H1 (cell line): ENCODE results near the gene CRHR1. TPM values are rescaled to one million over a fixed set of nuclear protein-coding genes. Genes with fewer than 3 reads are reported as not detected.

ENCODE experiments used
- PHF8 ChIP-seq: fragments of 200-600 bp; sonication (generic); conservative IDR thresholded peaks from 2 replicates; pipeline ENCODE4 v1.7.1; 2012; ENCODE audit warnings: low read depth, mild to moderate bottlenecking, inconsistent platforms, low read length, moderate library complexity
- RFX5 ChIP-seq: IDR thresholded peaks from 2 replicates; pipeline ENCODE4 v1.6.1; 2011; ENCODE audit warnings: low read depth, low read length, improper control_type of control experiment, borderline replicate concordance
- SIRT6 ChIP-seq: IDR thresholded peaks from one replicate; pipeline ENCODE4 v1.7.1; 2012; ENCODE audit warnings: low read length, inconsistent platforms
- TBP ChIP-seq: IDR thresholded peaks from 2 replicates; pipeline ENCODE4 v1.6.1; 2011; ENCODE audit warnings: low read depth, low read length, improper control_type of control experiment
- ZNF274 ChIP-seq: IDR thresholded peaks from 2 replicates; pipeline ENCODE4 v1.7.0; 2012; ENCODE audit warnings: low read length, borderline replicate concordance; ENCODE audit errors: extremely low read depth
- polyA plus RNA-seq, 7 experiments: library from polyadenylated mRNA; depleted of rRNA in 3 of 7; stranded (reverse) in 5 of 7; unstranded in 2 of 7; fragments of >200 nt in 5 of 7; fragments of 200-250 nt in 2 of 7; gene quantifications; 1 replicate in 5 of 7; 2 replicates in 1 of 7; 4 replicates in 1 of 7; pipeline versions ENCODE4 v1.2.1 to v1.2.3, GENCODE V29; 2011 to 2013; ENCODE audit warnings: missing spikeins in 2 of 7, mixed read lengths in 2 of 7
- total RNA-seq: library from RNA; stranded (reverse); fragmentation: NEBNext Ultra II Directional; extraction: Animal tissue kit (Norgen Biotek cat#: 25700); gene quantifications from 2 replicates; pipeline ENCODE4 v1.2.1, GENCODE V29; 2021

CRHR1 gene
- total and polyA plus RNA-seq, 2 of the 8 experiments (the other 6 are each of a cell fraction or from before 2014, with no cell fraction given): 0.56 to 1.7 TPM

DNA sequence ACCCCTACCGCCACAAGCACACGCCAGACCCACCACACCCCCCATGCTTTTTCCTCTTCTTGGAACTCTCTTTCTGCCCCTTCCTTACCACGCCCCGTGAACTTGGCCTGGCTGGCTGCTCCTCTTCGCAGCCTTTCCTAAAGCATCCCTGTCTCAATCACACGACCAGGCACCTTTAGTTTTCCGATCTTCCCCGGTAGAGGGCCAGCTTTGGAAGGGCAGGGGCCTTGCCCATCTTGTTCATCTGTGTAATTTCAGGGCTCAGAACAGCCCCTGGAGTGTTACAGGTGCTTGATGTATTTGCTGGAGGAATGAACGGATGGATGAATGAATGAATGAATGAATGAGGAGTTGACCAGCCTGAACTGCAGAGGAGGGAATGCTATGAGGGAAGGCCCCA, 64.3 kb downstream of the CRHR1 start (continued):
- TF ChIP-seq ZNF274 (no peak), PHF8 (no peak), TBP (no peak), SIRT6 (no peak), RFX5 (no peak)
- TF ChIP-seq, all 59 proteins: peak for 0
